ENCODE measurements around the gene VWF.

VWF gene

GRCh38 chr12:5941907-5942306, 182.6 kb downstream of the VWF start:
- no peak for DNase-seq

DNA sequence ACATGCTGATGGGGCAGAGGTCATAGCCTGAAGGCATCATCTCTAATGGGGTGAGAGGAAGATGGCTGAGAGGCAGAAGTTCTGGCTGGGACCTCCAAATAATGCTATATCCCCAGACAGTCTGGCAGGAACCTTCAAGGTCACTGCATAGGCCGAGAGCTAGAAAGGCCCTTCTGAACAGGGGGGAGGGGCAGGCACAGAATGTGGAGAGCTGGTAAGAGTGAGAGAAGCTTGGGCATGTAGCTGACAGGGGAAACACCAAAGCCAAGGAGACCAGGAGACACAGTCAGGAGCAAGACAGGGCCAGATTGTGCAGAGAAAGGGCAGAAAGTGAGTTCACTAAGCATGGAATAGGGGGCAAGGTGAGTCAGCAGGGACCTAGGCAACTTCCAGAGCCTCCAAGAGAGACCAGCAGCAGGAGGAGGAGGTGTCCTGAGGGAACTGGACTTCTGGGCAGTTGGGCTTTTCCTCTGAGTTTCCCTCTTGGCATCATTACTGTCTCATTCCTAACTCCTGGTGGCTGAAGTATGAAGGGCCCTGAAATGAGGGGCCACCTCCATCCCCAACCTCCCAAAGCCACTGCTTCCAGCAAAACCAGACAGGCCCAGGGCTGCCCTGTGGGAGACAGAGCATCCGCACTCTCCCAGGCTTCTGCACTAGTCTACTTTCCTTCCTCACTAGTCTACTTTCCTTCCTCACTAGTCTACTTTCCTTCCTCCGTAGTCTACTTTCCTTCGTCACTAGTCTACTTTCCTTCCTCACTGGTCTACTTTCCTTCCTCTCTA, 196.5 kb downstream of the VWF start:
- DNase-seq: no peak

DNA sequence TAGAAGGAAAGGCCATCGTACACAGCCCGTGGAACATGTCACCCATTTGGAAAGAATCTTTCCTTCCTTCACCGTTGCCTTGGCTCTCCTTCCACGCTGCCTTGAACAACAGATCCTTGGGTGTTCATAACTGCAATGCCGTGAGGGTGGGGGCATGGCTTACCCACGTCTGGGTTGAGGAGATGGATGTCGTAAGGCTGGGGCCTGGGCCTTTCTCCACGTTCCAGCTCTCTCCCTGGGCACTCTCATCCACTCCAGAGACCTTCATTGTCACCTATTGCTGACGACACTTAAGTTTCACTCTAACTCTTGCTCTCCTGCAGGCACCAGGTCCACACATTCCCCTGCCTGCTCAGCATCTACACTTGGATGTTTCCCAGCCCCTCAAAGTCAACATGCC, 198.8 kb downstream of the VWF start:
- no peak for DNase-seq

DNA sequence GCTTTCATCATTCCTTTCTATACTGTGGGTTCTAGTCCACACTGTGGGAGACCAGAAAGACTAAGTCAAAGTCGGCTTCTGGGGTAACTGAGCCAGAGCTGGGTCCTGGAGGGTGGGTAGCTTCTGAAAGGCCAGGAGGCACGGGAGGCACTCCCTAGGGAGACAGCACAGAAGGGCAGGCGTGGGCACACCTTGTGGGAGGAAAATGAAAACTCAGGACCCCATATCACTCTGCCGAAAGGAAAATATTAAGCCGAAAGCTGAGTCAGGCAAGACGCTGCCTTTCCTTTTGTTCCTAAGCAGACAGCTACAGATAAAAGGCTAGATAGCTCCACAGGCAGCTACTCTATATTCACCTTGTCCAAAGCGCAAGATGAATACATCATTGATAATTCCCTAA, 200.1 kb downstream of the VWF start:
- DNase-seq: no peak

GRCh38 chr12:5923751-5924150, 200.7 kb downstream of the VWF start:
- no peak for DNase-seq

GRCh38 chr12:5923043-5923605, 201.3 kb downstream of the VWF start:
- DNase-seq: no peak

DNA sequence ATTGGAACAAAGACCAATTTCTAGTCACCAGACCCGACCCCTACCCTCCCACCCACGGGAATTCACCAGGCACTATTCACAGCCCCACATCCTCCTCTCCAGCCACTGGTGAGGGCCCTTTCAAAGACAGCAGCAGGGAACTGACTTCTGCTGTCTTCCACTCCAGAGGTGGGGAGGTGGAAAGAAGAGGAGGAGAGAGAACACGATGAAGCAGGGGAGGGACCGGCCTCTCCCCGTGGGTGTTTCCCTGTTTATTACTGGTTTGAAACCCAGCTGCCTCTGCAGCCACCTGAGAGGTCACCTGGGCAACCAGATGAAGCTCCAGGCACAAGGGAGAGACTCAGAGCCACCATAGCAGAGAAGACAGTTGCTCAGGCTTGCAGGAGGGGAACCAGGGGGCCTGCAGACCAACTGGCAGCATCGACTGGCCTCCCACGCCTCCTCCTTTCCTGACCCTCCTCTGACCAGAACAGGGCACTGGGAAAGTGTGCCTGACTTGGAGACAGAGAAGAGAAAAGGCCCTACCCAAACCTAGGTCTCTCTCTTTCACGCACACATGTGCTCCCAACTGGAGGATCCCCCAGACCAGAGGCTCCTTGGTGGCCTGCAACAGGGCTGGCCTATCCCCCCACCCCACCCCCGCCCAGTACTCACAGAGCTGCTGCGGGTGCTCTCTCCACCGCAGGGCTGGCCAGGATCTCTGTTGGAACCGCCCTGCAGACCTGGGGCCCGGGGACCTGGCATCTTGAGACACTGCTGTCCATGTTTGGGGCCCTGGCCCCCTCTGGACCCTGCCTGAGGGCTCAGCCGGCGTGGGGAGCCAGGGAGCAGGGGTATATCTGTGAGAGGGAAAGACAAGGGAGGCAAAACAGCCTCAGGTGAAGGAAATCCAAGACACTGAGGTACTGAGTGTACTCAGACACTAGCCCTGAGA, 202.2 kb downstream of the VWF start:
- no peak for DNase-seq

- no peak for DNase-seq
These were observed 203.2 kb downstream of the VWF start for GRCh38 chr12:5921027-5921909.

GRCh38 chr12:5916785-5917290, 207.6 kb downstream of the VWF start:
- no peak for DNase-seq

DNA sequence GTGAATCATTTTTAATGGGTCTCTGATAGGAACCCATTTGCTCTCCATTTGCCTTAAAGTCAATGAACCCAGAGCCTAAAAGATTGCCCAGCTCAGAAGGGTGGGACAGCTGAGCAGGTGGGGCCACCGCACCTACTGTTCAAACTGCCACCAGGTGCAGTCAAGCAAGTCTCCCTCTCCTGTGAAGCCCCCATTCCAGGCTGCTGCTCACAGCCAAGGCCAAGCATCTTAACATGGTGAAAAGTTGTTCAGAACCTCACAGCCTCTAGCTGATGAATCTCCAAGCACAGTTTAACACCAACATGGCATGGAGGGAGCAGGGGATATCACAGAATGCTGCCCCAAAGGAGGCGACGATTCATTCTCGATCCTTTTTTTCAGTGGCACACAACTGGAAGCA, 209.0 kb downstream of the VWF start:
- DNase-seq: no peak

DNA sequence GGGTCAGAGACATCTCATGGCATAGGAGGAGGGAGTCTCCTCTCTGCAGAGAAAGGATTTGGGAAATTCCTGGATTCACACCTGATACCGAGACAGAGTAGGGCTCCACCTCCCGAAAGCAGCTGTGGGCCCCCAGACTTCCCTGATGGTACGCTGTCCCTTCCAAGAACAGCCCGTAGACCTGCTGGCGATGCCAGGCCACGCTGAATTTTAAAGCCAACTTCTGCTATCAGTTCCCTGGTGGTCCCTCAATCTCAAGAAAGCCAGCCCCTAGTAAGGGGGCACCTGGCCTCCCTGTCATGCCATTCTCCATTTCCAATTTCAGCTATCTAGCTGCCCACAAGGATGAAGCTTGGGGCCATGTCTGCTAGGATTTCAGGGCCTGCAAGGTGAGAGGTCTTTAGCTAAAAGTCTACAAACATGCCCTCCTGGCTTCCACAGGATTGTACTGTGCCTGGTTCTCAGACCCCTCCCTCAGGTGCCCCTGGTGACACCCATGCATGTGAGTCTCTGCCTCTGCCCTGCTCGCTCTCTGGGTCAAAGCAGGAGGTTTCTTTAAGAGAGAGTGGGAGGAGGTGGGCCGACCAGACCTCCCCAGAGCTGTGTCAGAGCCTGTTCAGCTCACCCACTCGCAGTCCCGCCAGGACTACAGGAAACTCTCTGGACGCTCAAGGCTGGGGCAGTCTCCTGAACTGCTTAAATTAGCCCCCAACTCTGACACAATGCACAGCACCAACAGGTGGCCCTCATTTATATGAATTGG, 209.9 kb downstream of the VWF start:
- no peak for DNase-seq

DNA sequence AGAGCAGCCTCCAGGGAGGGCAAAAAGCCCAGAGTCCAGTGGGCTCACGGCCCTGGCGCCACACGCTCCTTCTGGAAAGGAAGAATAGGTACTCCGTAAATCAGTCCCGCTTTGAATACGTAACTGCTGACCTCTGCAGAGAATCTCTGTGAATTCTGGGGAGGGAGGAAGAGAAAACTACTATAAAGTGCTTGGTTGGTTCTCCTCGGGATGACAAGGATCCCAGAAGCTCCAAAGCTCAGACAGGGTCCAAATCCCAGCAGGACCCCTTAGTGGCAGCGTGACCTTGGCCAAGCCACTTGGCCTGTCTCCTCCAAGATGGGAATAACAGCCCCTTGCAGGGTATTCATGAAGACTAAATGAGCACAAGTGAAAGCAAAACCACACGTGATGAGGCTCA, 211.1 kb downstream of the VWF start:
- no peak for DNase-seq

GRCh38 chr12:5912437-5913334, 211.8 kb downstream of the VWF start:
- no peak for DNase-seq

- no peak for DNase-seq
These were observed 212.5 kb downstream of the VWF start for GRCh38 chr12:5912011-5912410.

DNA sequence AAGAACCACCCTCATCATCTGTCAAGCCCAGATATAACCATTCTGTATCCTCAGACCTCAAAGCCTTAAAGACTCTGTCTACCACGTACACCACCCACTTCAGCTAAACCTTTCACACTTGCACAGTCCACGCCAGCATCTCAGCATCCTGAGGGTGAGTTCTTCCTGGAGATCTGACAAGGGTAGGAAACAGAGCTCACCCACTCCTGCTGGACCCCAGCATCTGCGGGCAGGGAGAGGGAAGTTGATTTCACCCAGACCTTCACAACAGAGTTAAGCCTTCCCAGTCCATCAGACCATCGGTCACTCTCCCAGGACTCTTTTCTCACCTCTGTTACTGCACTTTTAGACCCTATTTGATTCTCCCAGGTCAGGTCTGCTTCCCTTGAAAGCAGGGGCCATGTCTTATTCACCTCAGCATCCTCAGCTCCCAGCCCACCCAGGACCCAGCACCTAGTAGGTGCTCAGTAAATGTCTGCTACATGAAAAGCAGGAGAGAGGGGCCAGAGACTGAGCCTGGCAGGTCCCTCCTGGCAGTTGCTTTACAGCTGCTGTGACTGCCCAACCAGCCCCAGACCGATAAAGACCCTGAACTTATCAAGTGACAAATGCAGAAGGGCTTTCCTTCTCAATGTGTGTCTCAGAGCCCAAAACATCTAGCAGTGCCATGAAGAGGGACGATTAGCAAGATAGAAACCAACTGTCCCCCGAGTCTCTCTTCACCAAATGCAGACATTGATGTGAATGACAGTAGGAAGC, 213.5 kb downstream of the VWF start:
- no peak for DNase-seq

- no peak for DNase-seq
These were observed 214.9 kb downstream of the VWF start for GRCh38 chr12:5909560-5909959.

DNA sequence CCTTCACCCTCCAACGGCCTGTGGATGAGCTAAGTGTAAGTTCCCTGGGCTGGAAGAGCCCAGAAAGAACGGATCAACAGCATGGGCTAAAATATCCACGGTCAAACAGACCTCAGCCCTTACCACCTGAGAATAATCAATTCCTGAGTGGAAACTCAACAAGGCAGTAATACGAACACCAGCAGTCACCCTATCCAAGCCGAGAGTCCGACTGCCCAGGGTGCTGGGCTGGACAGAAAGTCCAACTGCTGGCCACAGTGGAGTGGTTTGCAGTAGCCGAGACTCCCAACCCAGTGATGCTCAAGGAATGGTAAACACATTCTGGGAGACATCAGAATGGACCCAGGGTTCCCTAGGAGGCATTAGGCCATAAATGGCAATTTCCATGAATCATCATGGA, 216.2 kb downstream of the VWF start:
- DNase-seq: no peak

DNA sequence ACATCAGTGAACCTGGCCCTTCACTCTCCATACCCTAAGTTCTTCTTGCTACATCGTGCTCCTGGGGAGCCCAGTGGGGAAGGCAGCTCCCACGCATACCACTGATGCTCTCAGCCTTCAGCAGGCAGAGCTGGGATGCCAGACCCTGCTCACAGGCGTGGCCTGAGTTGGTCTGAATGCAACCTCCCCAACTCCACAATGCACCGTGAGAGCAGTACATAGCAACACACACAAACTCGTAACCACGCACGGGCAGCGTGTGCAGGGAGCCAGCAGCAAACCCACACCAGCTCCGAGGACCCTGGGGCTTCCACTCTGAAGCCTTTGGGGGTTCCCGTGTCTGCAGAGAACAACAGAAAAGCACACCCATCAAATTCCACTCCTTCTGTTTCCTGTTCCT, 216.7 kb downstream of the VWF start:
- no peak for DNase-seq

GRCh38 chr12:5905757-5906156, 218.7 kb downstream of the VWF start:
- no peak for DNase-seq

GRCh38 chr12:5904969-5905368, 219.5 kb downstream of the VWF start:
- DNase-seq: no peak

Measured in stimulated activated CD8-positive, alpha-beta memory T cell treated with anti-CD3 and anti-CD28 coated beads, Interleukin-4, amount 100 ng/mL, for 48 hours (primary cell).